Effector CD4-positive, alpha-beta T cell (primary cell): ENCODE results near the gene MAD1L1.
"Not testable (repeated sequence)": the region's sequence is repeated elsewhere in the genome, so short reads cannot be mapped to it uniquely, and the experiment has no call there.

Experiments
- DNase-seq: peaks from one replicate; pipeline ENCODE4 v3.0.0-alpha.2; 2020
- total RNA-seq: gene quantifications from one replicate; lab custom pipeline; 2026; lab: John Stamatoyannopoulos, UW

Gene MAD1L1
- 13.1 reads per million, percentile 37 among the genes with 10 or more reads in this experiment for total RNA-seq

DNA sequence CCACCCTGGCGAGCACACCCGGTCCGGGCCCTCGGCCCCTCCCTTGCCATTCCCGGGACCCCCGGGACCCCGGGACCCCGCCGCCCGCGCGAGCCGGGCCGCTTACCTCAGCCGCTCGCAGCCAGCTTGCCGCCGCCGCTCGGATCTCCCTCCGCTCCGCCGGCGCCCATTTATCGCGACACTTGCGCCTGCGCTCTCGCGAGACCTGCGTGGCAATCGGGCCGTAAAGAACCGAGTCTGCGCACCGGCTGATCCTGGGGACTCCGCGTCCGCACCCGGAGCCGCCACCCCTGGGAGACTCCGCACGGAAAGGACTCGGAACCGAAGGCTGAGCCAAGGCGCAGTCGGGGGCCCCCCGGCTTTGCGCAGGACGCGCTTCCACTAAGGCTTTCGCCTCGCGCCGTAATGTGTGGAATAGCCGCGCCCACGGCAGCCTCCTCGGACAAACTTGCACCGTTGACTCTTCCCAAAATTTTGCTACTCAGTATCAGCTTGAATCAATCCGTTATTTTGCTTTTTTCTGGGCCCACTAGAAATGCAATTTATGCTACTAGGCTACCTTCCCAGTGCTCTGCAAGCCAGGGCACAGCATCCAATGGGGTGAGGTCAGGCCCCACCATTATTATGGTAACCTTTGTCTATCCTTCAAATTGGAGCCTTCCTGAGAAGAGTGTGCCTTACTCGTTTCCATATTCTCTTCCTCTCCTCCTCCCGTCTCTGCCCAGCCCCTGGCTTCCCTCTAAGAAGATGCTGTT, at the start of gene MAD1L1:
Gene MAD1L1 (minus strand): TSS at position 180 of the 755 bp plus-strand sequence. CDS start 2,812 bp downstream, outside the sequence.
- DNase-seq = peak; percentile 91

DNA sequence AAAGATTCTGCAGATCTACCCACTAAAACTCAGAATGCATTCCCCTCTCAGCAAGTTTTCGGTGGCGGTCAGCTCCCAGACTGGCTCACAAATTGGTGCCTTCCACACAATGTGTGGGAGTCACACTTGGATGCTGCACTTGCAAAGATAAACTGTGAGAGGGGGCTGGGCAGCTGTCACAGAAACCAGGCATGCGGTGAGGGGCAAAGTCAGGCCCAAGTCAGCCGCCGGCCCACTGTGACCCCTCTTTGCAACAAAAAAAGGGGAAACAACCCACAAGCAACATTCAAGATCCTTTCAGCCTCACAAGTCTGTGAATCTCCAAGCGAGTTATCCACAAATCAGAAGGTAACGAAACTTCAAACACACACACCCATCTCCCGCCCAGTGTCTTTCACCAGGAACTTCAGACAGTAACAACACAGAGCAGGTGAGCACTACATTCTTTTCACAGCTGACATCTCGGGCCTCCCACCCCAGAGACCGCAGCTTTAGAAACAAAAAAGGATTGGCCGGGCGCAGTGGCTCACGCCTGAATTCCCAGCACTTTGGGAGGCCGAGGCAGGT, 49.5 kb upstream of the MAD1L1 start:
- DNase-seq = no peak

DNA sequence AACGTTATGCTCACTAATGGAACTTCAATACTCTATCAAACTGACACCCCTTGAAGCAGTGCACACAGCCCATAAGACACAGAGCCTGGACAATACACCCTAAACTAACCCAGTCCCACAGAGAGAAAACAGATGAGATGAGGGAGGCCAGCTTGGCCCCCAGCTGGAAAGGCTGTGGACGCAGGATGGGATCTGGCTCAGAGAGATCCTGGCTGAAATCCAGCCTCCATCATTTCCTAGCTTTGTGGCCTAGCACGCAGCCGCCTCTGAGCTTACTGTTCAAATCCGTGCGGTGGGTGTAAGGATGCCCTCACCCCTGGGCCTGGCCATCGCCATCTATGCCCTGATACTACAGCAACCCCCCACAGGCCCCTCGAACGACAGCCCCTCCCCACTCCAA, 48.8 kb upstream of the MAD1L1 start:
- DNase-seq = no peak

DNA sequence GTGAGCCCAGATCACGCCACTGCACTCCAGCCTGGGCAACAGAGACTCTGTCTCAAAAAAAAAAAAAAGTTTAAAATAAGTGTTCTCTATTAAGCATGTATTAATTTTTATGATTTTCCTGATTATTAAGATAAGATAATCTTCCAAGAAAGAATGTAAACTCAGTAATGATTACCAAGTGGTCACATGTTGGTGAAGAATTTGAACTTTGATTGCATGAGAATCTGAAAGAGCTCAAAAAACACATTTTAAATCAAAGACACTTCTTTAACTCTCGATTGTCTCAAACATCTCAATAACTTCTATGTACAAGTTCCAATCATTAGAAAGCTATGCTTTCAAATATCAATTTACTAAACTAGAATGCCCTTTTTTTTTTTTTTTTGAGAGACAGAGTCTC, 47.7 kb upstream of the MAD1L1 start:
- no peak for DNase-seq

DNA sequence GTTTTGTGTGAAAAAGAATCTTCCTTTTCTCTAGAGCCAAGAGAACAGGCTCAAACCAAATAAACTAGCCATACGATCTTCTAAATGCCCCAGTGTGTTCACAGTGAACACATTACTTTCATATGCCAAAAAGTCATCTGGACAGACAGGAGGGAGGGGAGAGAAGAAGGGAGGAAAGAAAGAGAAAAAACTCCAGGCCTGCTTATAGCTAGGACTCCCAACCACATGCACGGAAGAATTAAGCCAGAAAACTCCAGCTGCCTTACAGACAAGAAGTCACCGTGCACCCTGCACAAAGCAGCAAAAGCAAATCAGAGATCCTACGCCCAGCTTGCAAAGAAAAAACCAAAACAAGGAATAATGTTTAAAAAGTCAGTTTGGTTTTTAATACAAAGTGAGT, 47.2 kb upstream of the MAD1L1 start:
- no peak for DNase-seq

DNA sequence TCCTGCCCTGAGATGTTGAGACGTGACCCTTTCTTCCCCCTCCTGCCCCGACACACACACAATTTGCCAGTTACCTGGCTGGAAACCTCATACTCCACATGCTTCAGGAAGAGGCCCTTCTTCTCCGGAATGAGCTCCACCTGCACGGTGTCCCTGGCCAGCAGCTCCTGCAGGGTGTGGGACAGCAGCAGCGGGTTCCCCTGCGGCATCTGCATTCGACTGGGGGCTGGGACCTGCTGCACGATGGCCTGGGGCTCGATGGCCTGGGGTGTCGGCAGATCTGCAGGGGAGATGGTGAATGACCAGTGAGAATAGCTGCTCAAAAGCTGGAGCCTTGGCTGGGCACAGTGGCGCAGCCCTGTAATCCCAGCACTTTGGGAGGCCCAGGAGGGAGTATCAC, 45.3 kb upstream of the MAD1L1 start:
- no peak for DNase-seq

DNA sequence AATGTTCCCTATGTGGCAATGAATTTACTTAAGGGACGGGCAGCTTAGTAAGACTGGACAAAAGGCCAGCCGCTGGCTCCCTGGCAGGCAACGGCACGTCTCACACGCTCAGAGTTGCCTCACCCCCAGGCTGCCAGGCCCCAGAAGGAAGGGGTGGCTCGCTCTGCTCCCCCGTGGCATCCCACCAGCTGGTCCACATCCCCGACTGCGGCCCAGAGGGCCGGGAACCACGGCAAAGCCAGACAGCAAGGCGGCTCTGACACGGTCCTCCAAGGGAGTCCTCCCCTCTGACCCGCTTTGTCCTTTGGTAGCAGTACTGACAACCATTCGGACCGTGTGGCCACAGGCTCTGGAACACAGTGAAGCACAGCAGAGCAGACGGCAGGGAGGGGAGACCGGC, 43.4 kb upstream of the MAD1L1 start:
- no peak for DNase-seq

DNA sequence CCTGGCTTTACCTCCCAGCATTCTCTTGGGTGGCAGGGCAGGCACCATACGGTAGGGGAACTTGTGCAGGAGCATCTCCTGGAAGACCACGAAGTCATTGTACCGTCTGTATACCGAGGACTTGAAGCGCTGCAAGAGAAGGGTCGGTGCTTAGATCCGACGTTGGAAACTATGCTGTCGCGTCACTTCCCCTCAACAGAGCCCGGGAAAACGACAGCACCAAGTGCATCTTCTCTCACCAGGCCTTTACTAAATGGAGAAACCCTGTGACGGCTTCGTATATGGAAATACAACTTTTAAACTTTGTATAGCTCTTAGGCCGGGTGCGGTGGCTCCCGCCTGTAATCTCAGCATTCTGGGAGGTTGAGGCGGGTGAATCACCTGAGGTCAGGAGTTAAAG, 42.4 kb upstream of the MAD1L1 start:
- no peak for DNase-seq

DNA sequence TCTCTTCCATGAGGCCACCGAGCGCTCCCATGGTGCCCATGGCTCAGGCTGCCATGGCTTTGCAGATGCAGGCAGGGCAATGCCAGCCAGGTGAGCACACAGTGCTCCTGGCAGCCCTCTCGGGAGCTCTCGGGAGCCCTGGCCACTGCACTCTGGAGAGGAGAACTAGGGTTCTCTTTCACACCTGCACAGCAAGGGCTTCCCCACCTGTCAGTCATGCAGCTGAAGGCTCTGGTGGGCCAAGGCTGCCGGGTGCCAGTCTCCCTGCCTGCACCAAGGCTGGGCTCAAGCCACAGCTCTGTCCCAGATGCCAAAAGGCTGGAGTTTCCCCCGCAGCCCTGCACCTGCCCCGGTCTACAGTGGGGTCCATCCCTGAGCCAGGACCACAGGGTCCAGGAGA, 41.9 kb upstream of the MAD1L1 start:
- no peak for DNase-seq

DNA sequence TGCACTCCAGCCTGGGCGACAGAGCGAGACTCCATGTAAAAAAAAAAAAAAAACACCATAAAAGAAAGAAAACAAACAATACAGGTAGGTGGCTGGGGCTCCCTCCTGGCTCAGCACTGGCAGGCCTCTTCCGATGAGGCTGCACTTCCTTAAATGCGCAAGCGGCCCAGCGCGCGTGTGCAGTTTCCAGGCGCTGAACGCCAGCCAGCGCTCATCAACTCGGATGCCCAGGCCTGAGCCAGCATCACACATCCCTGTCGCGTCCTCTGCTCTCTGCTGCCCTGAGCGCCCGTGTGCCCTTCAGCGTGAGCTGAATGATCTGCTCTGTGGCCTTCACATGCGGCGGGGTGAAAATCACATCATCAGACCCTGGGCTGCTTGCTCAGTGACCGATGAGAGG, 41.1 kb upstream of the MAD1L1 start:
- DNase-seq = no peak

DNA sequence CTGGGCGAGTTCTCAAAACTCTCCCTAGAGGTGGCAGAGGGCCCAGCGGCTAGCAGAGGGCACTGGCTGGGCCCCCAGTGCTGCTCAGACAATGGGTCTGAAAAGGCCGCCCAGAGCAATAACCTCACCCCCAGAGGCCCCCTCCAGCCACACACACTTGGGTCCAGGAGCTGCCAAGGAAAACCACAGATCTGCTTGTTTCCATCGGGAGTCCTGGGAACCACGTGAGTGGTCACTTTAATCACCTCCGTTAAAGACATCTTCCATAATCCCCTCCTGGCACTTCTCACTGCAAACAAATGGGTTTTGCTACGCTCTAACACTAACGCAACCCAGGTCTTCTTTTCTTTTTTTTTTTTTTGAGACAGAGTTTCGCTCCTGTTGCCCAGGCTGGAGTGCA, 39.3 kb upstream of the MAD1L1 start:
- DNase-seq = no peak

DNA sequence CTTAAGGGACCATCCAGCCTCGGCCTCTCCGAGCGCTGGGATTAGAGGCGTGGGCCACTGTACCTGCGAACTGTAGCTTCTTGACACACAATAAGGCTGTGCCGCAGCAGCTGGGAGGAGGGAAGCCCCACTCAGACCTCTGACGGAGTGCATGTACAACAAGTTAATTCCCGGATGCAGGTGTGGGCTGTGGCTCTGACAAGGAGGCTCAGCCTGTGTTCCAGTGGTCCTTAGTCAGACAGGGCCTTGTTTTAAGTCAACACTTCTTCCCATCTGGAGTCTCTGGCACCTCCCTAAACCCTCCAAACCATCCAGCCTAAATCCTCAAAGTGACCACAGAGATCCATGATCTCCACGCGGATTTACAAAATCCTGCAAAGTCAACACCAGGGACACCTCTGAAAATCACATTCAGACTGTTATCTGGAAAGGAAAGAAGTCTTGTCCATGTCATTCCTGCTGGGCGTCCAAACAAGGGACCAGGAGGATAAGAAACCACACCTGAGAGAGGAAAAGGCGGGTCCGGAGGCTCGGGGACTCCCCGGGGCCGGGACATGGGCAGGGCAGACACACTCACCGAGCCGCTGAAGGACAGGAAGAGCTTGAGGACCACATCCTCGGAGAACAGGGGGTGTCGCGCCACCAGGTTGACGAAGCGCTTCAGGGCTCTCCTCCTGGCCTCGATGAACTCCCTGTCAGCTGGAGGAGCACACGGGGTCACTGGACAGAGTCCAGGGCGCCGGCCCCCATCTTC, 38.7 kb upstream of the MAD1L1 start:
- no peak for DNase-seq

DNA sequence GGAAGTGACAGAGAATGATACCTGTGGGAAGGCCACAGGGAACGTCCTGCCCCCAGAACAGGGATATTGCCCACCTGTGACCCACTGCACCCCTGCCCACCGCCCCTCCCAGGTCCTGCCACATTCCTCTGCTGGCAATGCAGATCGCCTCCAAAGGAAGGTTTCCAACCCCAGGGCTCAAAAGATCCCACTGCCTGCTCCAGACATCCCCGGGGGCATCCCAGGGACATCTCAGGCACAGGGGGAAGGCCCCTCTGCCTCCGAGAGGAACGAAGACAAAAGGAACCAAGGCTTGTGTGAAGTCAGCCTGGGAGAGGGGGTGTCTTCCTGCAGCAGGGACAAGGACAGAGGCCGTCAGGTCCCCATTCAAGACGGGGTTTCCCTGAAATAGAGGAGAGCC, 37.8 kb upstream of the MAD1L1 start:
- DNase-seq = no peak

DNA sequence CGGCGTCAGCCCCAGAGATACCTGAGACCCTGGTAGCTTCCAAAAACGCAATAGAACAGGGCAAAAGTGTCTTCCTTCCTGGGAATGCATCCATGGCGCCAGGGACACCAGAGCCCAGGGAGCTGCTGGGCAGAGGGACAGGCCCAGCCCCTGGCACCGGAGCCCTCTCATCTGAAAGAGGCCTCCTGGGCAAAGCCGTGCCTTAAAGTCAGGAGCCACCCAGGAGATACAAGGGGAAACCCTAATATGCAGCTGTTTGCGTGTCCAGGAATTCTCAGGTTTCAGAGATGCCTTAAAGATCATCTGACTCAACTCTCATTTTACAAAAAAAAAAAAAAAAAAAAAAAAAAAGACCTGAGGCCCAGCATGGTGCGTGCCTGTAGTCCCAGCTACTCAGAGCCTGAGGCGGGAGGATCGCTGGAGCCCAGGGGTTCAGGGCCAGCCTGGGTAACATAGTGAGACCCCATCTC, 37.3 kb upstream of the MAD1L1 start:
- DNase-seq = no peak

DNA sequence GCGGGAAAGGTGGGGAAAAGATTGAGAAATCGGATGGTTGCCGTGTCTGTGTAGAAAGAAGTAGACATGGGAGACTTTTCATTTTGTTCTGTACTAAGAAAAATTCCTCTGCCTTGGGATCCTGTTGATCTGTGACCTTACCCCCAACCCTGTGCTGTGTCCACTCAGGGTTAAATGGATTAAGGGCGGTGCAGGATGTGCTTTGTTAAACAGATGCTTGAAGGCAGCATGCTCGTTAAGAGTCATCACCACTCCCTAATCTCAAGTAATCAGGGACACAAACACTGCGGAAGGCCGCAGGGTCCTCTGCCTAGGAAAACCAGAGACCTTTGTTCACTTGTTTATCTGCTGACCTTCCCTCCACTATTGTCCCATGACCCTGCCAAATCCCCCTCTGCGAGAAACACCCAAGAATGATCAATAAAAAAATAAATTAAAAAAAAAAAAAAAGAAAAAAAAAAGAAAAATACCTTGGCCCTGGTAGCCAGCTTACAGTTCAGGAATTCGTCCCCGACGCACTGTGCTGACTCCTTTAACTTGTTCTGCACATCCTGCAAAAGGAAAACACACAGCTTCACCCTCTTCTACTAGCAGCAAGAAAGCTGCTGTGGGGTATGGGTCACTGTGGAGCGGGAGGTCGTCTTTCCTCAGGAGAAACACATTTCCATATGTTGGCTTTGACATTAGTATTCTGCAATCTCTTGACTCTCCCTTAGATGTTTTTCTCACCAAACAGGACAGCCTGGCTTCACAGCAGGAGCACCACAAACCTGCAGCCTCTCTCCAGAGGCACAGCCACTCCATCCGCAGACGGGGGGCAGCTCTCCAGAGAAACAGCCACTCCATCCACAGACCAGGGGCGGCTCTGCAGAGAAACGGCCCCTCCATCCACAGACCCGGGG, 36.6 kb upstream of the MAD1L1 start:
- DNase-seq = not testable (repeated sequence)

DNA sequence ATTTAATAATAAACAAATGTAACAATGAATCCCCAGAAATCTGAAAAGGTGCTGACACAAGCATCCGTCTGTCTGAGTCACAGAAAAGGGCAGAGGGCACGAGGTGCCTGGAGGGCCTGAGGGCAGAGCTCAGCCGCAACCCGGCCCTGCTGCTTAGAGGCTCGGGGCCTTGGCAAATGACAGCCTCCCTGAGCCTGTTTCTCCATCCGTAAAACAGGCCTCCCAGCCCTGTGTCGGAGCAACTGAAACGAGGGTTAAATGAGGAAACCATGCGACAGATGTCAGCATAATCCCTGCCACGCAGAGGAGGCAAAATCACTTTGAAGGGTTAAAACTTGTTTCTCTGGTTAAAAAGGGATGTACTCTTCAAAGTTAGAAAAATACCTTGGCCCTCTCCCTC, 34.2 kb upstream of the MAD1L1 start:
- DNase-seq = no peak

DNA sequence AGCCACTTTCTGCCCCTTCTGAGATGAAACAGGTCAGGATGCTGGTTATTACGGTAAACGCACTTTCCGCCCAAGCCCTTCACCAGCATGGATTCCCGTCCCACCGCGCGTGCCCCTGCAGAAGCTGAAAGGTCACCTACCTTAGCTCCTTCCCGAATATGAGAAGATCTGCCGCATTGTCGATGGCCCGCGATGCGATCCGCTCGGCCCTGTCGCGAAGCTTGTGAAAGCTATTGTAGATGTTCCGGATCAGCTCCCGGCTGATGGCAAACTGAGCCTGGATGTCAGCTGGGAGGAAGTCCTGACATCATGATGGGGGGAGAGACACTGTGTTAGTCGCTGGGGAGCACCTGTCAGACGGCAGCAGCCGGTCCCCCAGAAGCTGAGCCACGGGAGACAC, 31.4 kb upstream of the MAD1L1 start:
- no peak for DNase-seq

DNA sequence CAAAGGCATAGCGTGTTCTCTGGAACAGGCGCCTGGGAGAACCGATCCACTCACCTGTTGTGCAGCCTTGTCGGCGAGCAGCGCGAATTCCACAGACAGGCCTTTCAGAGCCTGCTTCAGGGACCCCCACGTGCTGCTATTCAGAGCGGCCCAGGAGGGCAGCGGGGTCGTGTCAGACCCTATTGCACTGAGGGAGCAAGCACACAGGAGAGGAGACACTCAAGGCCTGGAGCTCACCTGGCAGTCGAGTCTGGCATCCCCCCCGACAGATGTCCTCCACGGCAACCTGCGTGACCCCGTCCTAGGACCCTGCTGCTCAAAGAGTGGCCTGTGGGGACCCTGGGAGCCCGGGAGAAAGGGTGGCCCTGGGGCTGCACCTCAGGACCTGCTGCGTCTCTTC, 30.4 kb upstream of the MAD1L1 start:
- no peak for DNase-seq

DNA sequence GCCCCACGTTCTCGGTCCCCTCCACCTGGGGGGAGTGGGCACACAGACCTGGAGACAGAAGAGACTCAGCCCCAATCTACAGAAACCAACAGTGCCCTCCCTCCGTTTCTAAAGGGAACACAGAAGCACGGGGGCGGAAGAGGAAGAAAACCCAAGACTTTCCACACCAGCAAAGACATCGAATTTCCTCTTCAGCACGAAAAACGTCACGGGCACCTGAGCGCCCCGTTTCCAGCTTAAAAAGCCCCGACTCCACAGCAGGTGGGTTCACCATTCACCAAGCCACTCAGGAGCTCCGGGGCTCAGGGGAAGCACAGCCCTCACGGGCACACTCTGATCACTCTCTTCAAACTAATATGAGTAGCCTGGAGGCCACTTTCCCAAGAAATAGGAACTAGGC, 28.9 kb upstream of the MAD1L1 start:
- DNase-seq = no peak

DNA sequence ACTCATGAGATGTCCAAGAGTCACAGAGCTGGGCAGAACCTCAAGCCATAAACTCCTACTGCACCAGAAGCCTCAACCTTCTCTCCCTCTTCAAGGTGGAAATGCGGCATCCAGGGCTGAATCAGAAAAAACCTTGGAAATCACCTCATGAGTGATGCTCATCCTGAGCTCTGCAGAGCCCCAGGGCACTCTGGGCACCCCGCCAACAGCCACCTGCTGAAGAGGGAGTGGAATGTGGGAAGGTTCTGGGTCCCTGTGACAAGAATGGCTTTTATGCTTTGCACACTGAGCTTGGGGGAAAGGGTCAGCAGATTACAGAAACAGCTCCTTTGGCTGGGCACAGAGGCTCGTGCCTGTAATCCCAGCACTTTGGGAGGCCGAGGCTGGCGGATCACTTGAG, 28.1 kb upstream of the MAD1L1 start:
- no peak for DNase-seq

DNA sequence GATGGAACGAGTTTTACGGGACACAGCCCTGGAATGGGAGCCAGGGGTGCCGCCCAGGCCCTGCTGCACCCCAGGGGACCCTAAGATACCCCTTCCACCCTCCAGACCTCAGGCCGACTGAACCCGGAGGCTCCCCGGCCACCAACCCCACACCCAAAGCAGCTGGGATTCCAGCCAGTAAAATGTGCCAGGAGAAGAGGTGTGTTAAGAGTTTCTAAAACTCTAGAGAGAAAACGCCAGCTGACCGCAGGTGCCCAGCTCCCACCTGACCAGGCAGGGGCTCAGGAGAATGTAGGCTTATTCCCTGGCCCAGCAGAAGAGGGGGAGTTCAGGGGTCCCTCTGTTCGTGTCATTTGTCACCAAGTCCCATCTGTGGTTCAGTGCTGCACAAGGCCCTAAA, 26.7 kb upstream of the MAD1L1 start:
- no peak for DNase-seq

DNA sequence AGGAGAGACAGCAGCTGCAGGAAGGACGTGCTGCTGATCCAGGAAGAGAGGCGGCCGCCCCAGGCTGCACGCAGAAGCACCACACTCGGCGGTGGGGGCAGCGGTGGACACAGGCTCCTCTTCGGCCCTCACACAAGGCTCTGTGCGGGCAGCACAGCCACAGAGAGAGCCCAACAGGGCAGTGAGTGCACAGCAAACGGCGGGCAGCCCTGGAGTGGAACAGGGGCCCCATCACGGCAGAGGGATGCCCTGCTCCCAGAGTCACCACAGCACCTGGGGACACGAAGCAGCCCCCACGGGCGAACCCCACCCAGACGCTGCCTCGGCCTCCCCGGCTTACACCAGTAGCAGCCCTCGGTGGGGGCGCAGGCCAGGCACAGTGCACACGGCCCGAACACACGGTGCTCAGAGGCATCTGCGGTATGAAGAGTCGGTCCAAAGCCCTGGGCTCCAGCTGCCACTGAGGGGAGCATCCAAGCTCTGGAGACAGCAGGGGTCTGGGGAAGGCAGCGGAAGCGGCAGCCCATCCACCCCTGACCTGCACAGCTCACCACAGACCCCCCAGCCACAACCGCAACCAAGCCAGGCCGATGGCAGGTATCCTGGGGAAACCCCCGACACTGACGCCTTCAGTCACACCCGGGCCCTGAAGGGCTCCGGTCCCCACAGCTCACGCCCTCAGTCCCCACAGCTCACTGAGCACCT, 26.1 kb upstream of the MAD1L1 start:
- DNase-seq = no peak
